GM13976 (cell line): ENCODE results near the gene NCLN.
A peak's percentile ranks its signal among the peaks of the same experiment; 100 is the strongest.

Experiments
- DNase-seq: peaks from one replicate; pipeline ENCODE4 v3.0.0; 2012; ENCODE audit warnings: low spot score
- in situ Hi-C: fragments of 300-500 bp; cut with MboI; formaldehyde crosslinking; loops from one replicate; pipeline ENCODE4 v1.12.0; 2022; ENCODE audit warnings: low sequenced_read_pairs, mixed read lengths, inconsistent platforms; ENCODE audit not compliant: unreplicated experiment
- TF ChIP-seq, protein P1 (sequence below): IDR thresholded peaks from 2 replicates; pipeline ENCODE4 v1.5.1; 2012; ENCODE audit warnings: borderline replicate concordance, mild to moderate bottlenecking; ENCODE audit not compliant: insufficient read depth; ENCODE audit errors: extremely low read depth, missing control alignments, control extremely low read depth

NCLN gene, protein sequence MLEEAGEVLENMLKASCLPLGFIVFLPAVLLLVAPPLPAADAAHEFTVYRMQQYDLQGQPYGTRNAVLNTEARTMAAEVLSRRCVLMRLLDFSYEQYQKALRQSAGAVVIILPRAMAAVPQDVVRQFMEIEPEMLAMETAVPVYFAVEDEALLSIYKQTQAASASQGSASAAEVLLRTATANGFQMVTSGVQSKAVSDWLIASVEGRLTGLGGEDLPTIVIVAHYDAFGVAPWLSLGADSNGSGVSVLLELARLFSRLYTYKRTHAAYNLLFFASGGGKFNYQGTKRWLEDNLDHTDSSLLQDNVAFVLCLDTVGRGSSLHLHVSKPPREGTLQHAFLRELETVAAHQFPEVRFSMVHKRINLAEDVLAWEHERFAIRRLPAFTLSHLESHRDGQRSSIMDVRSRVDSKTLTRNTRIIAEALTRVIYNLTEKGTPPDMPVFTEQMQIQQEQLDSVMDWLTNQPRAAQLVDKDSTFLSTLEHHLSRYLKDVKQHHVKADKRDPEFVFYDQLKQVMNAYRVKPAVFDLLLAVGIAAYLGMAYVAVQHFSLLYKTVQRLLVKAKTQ

GRCh38 chr19:3185461-3186159 is at the start of gene NCLN:
Gene NCLN (plus strand): TSS chr19:3185930. CDS start chr19:3186031, 101 bp downstream.
- TF ChIP-seq, protein P1, sequence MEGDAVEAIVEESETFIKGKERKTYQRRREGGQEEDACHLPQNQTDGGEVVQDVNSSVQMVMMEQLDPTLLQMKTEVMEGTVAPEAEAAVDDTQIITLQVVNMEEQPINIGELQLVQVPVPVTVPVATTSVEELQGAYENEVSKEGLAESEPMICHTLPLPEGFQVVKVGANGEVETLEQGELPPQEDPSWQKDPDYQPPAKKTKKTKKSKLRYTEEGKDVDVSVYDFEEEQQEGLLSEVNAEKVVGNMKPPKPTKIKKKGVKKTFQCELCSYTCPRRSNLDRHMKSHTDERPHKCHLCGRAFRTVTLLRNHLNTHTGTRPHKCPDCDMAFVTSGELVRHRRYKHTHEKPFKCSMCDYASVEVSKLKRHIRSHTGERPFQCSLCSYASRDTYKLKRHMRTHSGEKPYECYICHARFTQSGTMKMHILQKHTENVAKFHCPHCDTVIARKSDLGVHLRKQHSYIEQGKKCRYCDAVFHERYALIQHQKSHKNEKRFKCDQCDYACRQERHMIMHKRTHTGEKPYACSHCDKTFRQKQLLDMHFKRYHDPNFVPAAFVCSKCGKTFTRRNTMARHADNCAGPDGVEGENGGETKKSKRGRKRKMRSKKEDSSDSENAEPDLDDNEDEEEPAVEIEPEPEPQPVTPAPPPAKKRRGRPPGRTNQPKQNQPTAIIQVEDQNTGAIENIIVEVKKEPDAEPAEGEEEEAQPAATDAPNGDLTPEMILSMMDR: no peak
- in situ Hi-C loops: no loop called here
- peak; percentile 92 for DNase-seq

DNA sequence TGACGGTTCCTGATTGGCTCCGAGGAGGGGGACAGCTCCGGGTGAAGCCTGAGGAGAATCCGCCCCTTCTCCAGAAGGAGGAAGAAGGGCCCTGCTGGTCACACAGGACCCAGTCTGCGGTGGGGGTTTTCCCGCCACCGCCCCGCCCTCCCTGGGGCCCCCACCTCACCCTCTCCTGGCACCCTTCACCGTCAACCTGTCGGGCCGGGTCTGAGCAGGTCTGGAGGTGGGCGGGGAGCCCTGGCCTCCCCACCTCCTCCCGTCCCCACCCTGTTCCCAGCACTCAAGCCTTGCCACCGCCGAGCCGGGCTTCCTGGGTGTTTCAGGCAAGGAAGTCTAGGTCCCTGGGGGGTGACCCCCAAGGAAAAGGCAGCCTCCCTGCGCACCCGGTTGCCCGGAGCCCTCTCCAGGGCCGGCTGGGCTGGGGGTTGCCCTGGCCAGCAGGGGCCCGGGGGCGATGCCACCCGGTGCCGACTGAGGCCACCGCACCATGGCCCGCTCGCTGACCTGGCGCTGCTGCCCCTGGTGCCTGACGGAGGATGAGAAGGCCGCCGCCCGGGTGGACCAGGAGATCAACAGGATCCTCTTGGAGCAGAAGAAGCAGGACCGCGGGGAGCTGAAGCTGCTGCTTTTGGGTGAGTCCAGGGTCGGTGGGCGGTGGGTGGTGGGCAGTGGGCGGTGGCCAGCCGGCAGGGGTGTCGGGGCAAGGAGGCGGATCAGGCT is 49.6 kb upstream of the NCLN start, which contains the start of gene GNA15:
GNA15 (plus strand) TSS at position 73 of the 723 bp plus-strand sequence; CDS start at position 491, 418 bp downstream.
- TF ChIP-seq, protein P1: no peak
- in situ Hi-C loops: no loop called here
- peak; percentile 77 for DNase-seq

DNA sequence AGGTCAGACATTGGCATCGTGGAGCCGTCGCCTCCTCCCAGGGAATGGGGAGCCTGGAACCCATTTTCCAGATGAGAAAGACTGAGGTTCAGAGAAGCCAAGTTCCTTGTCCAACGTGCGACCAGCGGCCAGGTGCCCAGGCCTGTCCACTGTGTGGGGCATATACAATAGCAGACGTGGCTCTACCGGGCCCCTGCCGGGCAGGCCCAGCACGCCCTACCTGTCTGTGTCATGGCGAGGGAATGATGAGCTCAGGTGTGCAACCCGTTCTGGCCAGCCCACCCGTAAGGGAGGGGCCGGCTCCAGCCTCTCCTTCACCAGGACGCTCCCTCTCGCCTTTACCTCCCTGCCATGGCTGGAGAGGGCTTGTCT is 49.1 kb upstream of the NCLN start:
- in situ Hi-C loops: no loop called here
- DNase-seq: no peak
- TF ChIP-seq, protein P1: no peak

GRCh38 chr19:3137119-3137518 is 48.6 kb upstream of the NCLN start:
- in situ Hi-C loops: no loop called here
- no peak for DNase-seq
- TF ChIP-seq, protein P1: no peak

DNA sequence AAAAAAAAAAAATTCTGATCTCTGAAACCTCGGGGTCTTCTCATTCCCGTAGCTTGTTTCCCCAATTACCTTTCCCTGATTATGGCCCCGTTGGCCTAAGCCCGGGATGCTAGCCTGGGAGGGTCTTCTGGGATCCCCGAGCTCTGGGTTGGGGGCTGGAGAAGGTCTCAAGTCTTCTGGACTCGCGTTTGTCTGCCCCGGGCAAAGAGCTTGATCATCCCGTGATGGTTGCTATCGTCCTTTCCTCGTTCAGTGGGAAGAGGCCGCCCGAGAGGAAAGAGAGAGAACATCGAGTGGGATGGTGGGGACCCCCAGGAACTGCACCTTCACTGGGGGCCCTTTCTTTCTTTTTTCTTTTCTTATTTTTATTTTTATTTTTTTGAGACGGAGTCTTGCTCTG is 47.5 kb upstream of the NCLN start:
- in situ Hi-C loops: no loop called here
- TF ChIP-seq, protein P1: no peak
- no peak for DNase-seq

DNA sequence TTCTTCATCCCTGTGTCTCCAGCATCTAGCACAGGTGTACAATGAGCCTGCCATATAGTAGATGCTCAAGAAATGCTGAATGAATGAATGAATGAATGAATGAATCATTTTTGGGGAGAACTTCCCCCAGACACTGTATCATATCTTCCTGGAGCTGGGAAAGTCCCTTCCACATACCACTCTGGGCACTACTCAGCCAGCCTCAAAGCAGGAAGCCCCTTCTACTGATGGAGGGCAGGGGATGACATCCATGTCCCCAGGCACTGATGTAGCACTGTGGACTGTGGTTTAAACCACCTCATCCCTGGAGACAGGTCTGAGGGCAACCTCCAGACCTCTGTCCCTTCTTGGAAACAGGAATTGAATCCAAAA is 45.1 kb upstream of the NCLN start:
- TF ChIP-seq, protein P1: no peak
- in situ Hi-C loops: no loop called here
- no peak for DNase-seq
